ENCODE measurements around the gene ZP3. TPM values are rescaled to one million over a fixed set of nuclear protein-coding genes. Genes with fewer than 3 reads are reported as not detected.
A peak's percentile ranks its signal among the peaks of the same experiment; 100 is the strongest.
"Not testable (repeated sequence)": the region's sequence is repeated elsewhere in the genome, so short reads cannot be mapped to it uniquely, and the experiment has no call there.

ZP3 gene
- total and polyA plus RNA-seq, 7 donors: 0.23 to 12.3 (median 0.74) TPM; not detected in 1

- no peaks in the 10 kb centered on the region for H3K27me3 ChIP-seq (ENCODE audit: insufficient read depth in 3 of 3, low read length in 2 of 3)
- H3K27ac ChIP-seq: peak overlapping the region; percentile 94
- DNase-seq: no peak
- peaks cover 14% of the 10 kb centered on the region for H3K4me1 ChIP-seq
- TF ChIP-seq CTCF (IDR thresholded peaks at IDR 0.05): no peak
- no peaks in the 10 kb centered on the region for H3K9me3 ChIP-seq
- no peak overlapping the region for H3K4me3 ChIP-seq
- 65 to 94% (median 74%) methylated on average over 7 of the region's 7 CpGs for WGBS, 3 donors
- intact Hi-C loops (cut with DNase I): no loop called here
- no peak for ATAC-seq
- no peaks in the 10 kb centered on the region for H3K36me3 ChIP-seq (ENCODE audit: insufficient read depth in 1 of 2, low read depth in 1 of 2)
Observed at GRCh38 chr7:76381814-76382213, 42.9 kb upstream of the ZP3 start.

DNA sequence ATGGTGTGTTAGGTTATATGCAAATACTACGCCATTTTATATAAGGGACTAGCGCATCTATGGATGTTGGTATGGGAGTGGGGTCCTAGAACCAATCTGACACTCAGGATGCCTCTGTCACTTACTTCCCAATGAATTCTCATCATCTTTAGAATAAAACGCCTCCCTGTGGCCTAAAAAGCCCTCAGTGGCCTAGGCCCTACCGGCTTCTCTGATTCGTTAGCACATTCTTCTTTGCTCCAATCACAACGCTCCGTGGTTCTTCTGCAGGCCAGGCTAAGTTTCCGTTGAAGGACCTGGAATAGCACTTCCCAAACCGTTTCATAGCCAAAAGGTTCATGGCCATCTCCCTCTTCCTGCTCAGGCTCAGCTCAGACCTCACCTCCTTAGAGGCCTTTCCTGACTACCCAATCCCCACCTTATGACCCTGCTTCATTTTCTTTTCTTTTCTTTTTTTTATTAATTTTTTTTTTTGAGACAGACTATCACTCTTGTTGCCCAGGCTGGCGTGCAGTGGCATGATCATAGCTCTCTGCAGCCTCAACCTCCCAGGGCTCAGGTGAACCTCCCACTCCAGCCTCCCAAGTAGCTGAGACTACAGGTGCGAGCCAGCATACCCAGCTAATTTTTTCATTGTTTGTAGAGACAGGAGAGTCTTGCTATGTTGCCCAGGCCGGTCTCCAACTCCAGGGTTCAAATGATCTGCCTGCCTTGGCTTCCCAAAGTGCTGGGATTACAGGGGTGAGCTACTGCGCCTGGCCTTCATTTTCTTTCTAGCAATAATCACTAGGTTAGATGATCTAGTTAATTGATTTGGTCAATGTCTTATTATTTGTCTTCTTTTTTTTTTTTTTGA is 41.4 kb upstream of the ZP3 start:
- no peaks in the 10 kb centered on the region for H3K27me3 ChIP-seq (ENCODE audit: insufficient read depth in 3 of 3, low read length in 2 of 3)
- DNase-seq: no peak
- no peak for TF ChIP-seq CTCF (IDR thresholded peaks at IDR 0.05)
- H3K4me3 ChIP-seq: no peak overlapping the region
- H3K9me3 ChIP-seq: no peaks in the 10 kb centered on the region
- intact Hi-C loops (cut with DNase I): no loop called here
- ATAC-seq: no peak
- H3K36me3 ChIP-seq (ENCODE audit: insufficient read depth in 1 of 2, low read depth in 1 of 2): no peaks in the 10 kb centered on the region
- H3K4me1 ChIP-seq: peaks cover 14% of the 10 kb centered on the region
- no peak overlapping the region for H3K27ac ChIP-seq
- 68 to 69% (median 69%) methylated on average over 13 of the region's 13 CpGs for WGBS, 3 donors

DNA sequence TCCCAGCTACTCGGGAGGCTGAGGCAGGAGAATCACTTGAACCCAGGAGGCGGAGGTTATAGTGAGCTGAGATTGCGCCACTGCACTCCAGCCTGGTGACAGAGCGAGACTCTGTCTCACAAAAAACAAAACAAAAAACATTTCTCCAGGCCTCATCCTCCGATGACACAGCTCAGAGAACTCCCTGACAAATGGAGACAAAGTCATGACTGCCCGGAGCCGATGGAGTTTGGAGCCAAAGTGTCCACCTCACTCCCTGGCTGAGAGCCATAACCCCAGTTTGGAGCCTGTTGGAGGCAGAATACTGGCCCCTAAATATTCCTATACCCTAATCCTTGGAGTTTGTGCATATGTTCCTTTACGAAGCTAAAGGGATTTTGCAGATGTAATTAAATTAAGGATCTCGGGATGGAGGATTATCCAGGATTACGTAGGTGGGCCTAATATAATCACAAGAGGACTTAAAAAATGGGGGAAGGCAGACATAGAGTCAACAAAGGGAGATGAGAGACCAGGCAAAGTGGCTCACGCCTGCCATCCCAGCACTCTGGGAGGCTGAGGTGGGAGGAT is 38.0 kb upstream of the ZP3 start:
- Histone ChIP-seq H3K9me3 (no peaks in the 10 kb centered on the region), H3K27me3 (ENCODE audit: insufficient read depth in 3 of 3, low read length in 2 of 3) (no peaks in the 10 kb centered on the region), H3K36me3 (ENCODE audit: insufficient read depth in 1 of 2, low read depth in 1 of 2) (no peaks in the 10 kb centered on the region), H3K4me1 (peaks cover 10% of the 10 kb centered on the region), H3K4me3 (no peak overlapping the region), H3K27ac (no peak overlapping the region)
- ATAC-seq (peak in 1 of 4 donors; percentile 30), DNase-seq (peak in 1 of 2 donors; percentile 40)
- intact Hi-C loops (cut with DNase I): no loop called here
- WGBS, 3 donors: 72 to 79% (median 73%) methylated on average over 10 to 11 of the region's 11 CpGs
- no peak for TF ChIP-seq CTCF (IDR thresholded peaks at IDR 0.05)

GRCh38 chr7:76387789-76388188 is 37.0 kb upstream of the ZP3 start:
- H3K27ac ChIP-seq; H3K4me3 ChIP-seq; DNase-seq; ATAC-seq; intact Hi-C loops (cut with DNase I); H3K27me3 ChIP-seq (ENCODE audit: insufficient read depth in 3 of 3, low read length in 2 of 3); H3K9me3 ChIP-seq; H3K36me3 ChIP-seq (ENCODE audit: insufficient read depth in 1 of 2, low read depth in 1 of 2): not testable (repeated sequence)
- WGBS, 3 donors: 96 to 97% (median 97%) methylated on average over 6 of the region's 6 CpGs
- H3K4me1 ChIP-seq: peaks cover 14% of the 10 kb centered on the region

GRCh38 chr7:76390092-76390491 is 34.7 kb upstream of the ZP3 start:
- DNase-seq (no peak), ATAC-seq (no peak)
- H3K27ac ChIP-seq: no peak overlapping the region
- no peaks in the 10 kb centered on the region for H3K36me3 ChIP-seq (ENCODE audit: insufficient read depth in 1 of 2, low read depth in 1 of 2)
- H3K9me3 ChIP-seq: no peaks in the 10 kb centered on the region
- 86 to 93% (median 89%) methylated on average over 13 of the region's 13 CpGs for WGBS, 3 donors
- no peak for TF ChIP-seq CTCF (IDR thresholded peaks at IDR 0.05)
- intact Hi-C loops (cut with DNase I): no loop called here
- H3K27me3 ChIP-seq (ENCODE audit: insufficient read depth in 3 of 3, low read length in 2 of 3): no peaks in the 10 kb centered on the region
- H3K4me1 ChIP-seq: peaks cover 15% of the 10 kb centered on the region
- no peak overlapping the region for H3K4me3 ChIP-seq
